Lung (tissue), 16 donors: ENCODE results near the gene CAV2. TPM values are rescaled to one million over a fixed set of nuclear protein-coding genes. Genes with fewer than 3 reads are reported as not detected.

Experiments used
- ATAC-seq: fragments of 200-7000 bp; cut with Tn5 transposase; one replicate; pipeline ENCODE4 v1.9.1; 2020; ENCODE audit warnings: moderate number of reproducible peaks; ENCODE audit not compliant: insufficient read depth, low FRiP score
- DNase-seq, 3 donors: peaks; one replicate each; pipeline ENCODE4 v3.0.0-alpha.2; 2013 to 2017
- H3K27ac ChIP-seq, 2 donors: one replicate each; pipeline ENCODE4 v1.5.1; 2013; ENCODE audit warnings: mild to moderate bottlenecking in 2 of 2, moderate library complexity in 2 of 2, control low read depth in 1 of 2, inconsistent platforms in 1 of 2, low read depth in 1 of 2, low read length in 1 of 2
- H3K27me3 ChIP-seq, 3 donors: one replicate each; pipeline ENCODE4 v1.5.1; 2013; ENCODE audit warnings: low read length in 2 of 3; ENCODE audit not compliant: control insufficient read depth in 3 of 3, insufficient read depth in 3 of 3
- H3K36me3 ChIP-seq, 4 donors: one replicate each; pipeline ENCODE4 v1.5.1; 2013; ENCODE audit warnings: low read length in 4 of 4, mild to moderate bottlenecking in 1 of 4, moderate library complexity in 1 of 4; ENCODE audit not compliant: control insufficient read depth in 4 of 4, insufficient read depth in 4 of 4
- H3K4me1 ChIP-seq, 5 donors: one replicate each; pipeline ENCODE4 v1.5.1; 2013; ENCODE audit warnings: low read length in 5 of 5, mild to moderate bottlenecking in 2 of 5, moderate library complexity in 1 of 5; ENCODE audit not compliant: control insufficient read depth in 5 of 5, insufficient read depth in 5 of 5
- H3K4me3 ChIP-seq: one replicate; pipeline ENCODE4 v1.5.1; 2013; ENCODE audit warnings: mild to moderate bottlenecking, control low read depth, moderate library complexity
- H3K9ac ChIP-seq, 2 donors: one replicate each; pipeline ENCODE4 v1.5.1; 2013; ENCODE audit warnings: low read length in 2 of 2, control low read depth in 1 of 2; ENCODE audit not compliant: insufficient read depth in 1 of 2
- H3K9me3 ChIP-seq, 4 donors: one replicate each; pipeline ENCODE4 v1.5.1; 2013; ENCODE audit warnings: low read length in 3 of 4, mild to moderate bottlenecking in 1 of 4, moderate library complexity in 1 of 4; ENCODE audit not compliant: control insufficient read depth in 4 of 4, insufficient read depth in 3 of 4
- WGBS, 2 donors: extraction: QIAGEN DNeasy Blood & Tissue Kit; methylation state at CpG; one replicate each; pipeline ENCODE4 v1.1.7; 2013; 5-methylcytosine and 5-hydroxymethylcytosine counted together
- long read RNA-seq, 5 donors: transcript quantifications; one replicate each; lab custom pipeline, GENCODE V29; 2026
- polyA plus RNA-seq, 2 donors: library from polyadenylated mRNA; stranded (reverse); fragments of 200-250 nt; gene quantifications; one replicate each; pipeline ENCODE4 v1.2.1, GENCODE V29; 2013
- total RNA-seq, 2 donors: library from RNA; depleted of rRNA in 1 of 2; stranded (reverse); fragments of >200 nt in 1 of 2; gene quantifications; one replicate each; pipeline ENCODE4 v1.2.1, GENCODE V29; 2014 to 2021
- TF ChIP-seq, protein P1 (sequence below): IDR thresholded peaks from 2 replicates; pipeline ENCODE4 v1.5.1; 2012; ENCODE audit warnings: mild to moderate bottlenecking; ENCODE audit errors: control extremely low read depth, extremely low read depth
- donor health status: control.
- donor health status: control.
- donor health status: Bipolar disorder and iron deficiency.
- donor health status: healthy.
- donor health status: DM: yes; HTN: yes; CAD: no.

Gene CAV2, protein sequence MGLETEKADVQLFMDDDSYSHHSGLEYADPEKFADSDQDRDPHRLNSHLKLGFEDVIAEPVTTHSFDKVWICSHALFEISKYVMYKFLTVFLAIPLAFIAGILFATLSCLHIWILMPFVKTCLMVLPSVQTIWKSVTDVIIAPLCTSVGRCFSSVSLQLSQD
- total RNA-seq (100 to 1,000 TPM; 143 to 214 TPM), polyA plus RNA-seq (10 to 100 TPM; 57.9 to 68.5 TPM)
- long read RNA-seq, donor 1, transcript CAV2-201 (3 exons, 3,301 nt), result major isoform, 52 of 64 reads
- long read RNA-seq, donor 1, transcript CAV2-203 (2 exons, 1,179 nt), result minor isoform, 10 of 64 reads
- long read RNA-seq, donor 1, partial matches to known transcripts, result 0 of 64 reads
- long read RNA-seq, donor 1, other reads (novel, unspliced or antisense), result 0 of 64 reads
- long read RNA-seq, donor 2, transcript CAV2-214 (2 exons, 787 nt), result minor isoform, 8 of 36 reads
- long read RNA-seq, donor 2, transcript CAV2-201 (3 exons, 3,301 nt), result major isoform, 23 of 36 reads
- long read RNA-seq, donor 2, partial matches to known transcripts, result 0 of 36 reads
- long read RNA-seq, donor 2, other reads (novel, unspliced or antisense), result 0 of 36 reads
- long read RNA-seq, donor 3, transcript CAV2-214 (2 exons, 787 nt), result minor isoform, 5 of 31 reads
- long read RNA-seq, donor 3, transcript CAV2-201 (3 exons, 3,301 nt), result major isoform, 21 of 31 reads
- long read RNA-seq, donor 3, partial matches to known transcripts, result 0 of 31 reads
- long read RNA-seq, donor 3, other reads (novel, unspliced or antisense), result 0 of 31 reads
- long read RNA-seq, donor 4, transcript CAV2-201 (3 exons, 3,301 nt), result major isoform, 12 of 16 reads
- long read RNA-seq, donor 4, partial matches to known transcripts, result 0 of 16 reads
- long read RNA-seq, donor 4, other reads (novel, unspliced or antisense), result 0 of 16 reads
- long read RNA-seq, donor 5, transcript CAV2-203 (2 exons, 1,179 nt), result minor isoform, 9 of 61 reads
- long read RNA-seq, donor 5, transcript CAV2-214 (2 exons, 787 nt), result minor isoform, 5 of 61 reads
- long read RNA-seq, donor 5, transcript CAV2-201 (3 exons, 3,301 nt), result major isoform, 44 of 61 reads
- long read RNA-seq, donor 5, partial matches to known transcripts, result 0 of 61 reads
- long read RNA-seq, donor 5, other reads (novel, unspliced or antisense), result 0 of 61 reads

DNA sequence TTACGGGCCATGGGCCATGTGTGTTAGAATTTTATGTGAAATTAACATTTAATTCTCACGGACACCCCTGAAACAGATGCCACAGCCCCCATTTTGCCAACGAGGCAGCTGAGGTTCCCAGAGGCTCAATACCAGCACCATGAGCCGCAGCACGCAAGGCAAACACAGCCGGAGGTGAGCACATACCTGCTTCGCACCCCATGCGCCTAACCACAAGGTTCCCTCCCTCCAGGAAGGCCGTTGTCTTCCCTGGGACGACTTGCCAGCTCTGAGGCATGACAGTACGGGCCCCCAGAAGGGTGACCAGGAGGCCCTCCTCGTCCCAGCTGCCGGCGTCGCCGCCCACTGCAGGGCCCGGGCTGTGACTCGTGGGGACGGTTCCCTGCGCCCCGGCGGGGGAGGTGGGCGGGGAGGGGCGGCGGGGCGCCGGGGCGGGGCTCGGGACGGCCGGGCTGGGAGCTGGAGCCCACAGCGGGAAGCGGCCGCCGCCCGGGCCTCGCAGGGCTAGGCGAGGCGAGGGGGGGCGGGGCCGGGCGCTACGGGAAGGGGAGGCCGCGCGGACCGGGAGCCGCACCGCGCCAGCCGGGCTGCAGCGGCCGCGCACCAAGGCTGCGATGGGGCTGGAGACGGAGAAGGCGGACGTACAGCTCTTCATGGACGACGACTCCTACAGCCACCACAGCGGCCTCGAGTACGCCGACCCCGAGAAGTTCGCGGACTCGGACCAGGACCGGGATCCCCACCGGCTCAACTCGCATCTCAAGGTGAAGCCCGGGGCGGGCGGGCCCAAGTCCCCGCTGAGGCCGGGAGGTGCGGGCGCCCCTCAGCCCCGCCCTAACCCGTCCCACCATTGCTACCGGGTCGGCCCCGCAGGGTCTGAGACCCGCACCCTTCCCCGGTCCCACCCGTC is at the start of gene CAV2:
Gene CAV2 (plus strand): TSS at position 571 of the 910 bp plus-strand sequence. CDS start 44 bp downstream, at position 615.
- peak; percentile 89 for ATAC-seq
- WGBS, 2 donors, result 3 to 4% methylated on average over 66 to 86 of the region's 86 CpGs
- Histone ChIP-seq H3K4me1 (peaks cover 4 to 23% (median 7%) of the 10 kb centered on the region in 5 donors), H3K27me3 (no peaks in the 10 kb centered on the region), H3K36me3 (no peaks in the 10 kb centered on the region), H3K27ac (peak within 1 kb of the TSS; percentile 96 to 99), H3K9me3 (no peaks in the 10 kb centered on the region), H3K9ac (peak within 1 kb of the TSS; percentile 78 to 83), H3K4me3 (peak within 1 kb of the TSS; percentile 59)
- TF ChIP-seq, protein P1, sequence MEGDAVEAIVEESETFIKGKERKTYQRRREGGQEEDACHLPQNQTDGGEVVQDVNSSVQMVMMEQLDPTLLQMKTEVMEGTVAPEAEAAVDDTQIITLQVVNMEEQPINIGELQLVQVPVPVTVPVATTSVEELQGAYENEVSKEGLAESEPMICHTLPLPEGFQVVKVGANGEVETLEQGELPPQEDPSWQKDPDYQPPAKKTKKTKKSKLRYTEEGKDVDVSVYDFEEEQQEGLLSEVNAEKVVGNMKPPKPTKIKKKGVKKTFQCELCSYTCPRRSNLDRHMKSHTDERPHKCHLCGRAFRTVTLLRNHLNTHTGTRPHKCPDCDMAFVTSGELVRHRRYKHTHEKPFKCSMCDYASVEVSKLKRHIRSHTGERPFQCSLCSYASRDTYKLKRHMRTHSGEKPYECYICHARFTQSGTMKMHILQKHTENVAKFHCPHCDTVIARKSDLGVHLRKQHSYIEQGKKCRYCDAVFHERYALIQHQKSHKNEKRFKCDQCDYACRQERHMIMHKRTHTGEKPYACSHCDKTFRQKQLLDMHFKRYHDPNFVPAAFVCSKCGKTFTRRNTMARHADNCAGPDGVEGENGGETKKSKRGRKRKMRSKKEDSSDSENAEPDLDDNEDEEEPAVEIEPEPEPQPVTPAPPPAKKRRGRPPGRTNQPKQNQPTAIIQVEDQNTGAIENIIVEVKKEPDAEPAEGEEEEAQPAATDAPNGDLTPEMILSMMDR, result no peak
- DNase-seq, result peak; percentile 78 to 84 (median 79)

DNA sequence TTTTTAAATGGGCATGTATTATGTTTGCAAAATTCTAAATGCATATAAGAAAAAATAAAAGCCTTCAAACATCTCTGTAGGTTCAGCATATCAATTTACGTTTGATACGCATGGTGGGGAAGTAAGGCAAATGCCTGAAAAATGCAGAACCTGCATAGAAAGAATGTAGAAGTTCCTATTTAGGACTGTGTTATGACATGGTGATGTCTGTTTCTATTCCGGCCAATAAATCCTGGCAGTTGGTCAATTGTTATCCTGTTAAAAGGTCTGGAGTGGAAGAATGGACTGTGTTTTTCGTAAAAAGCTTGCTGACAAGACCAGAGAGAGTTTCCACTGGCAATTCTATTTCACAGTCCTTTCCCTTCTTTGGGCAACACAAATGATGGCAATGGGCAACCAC is 49.6 kb upstream of the CAV2 start:
- peak overlapping the region in 1 of 2 donors; percentile 26 for H3K9ac ChIP-seq
- H3K27me3 ChIP-seq, result no peaks in the 10 kb centered on the region
- 55 to 56% methylated on average over 4 of the region's 4 CpGs for WGBS, 2 donors
- H3K9me3 ChIP-seq, result no peaks in the 10 kb centered on the region
- H3K4me3 ChIP-seq, result no peak overlapping the region
- peak overlapping the region in 1 of 2 donors; percentile 45 for H3K27ac ChIP-seq
- DNase-seq (peak in 1 of 3 donors; percentile 67), ATAC-seq (no peak)
- TF ChIP-seq, protein P1, result no peak
- H3K36me3 ChIP-seq, result no peaks in the 10 kb centered on the region
- peaks cover 2 to 49% (median 5%) of the 10 kb centered on the region in 5 donors for H3K4me1 ChIP-seq
